GM19468 (cell line): ENCODE measurements around the gene TWIST2.

Experiments used
- ATAC-seq: cut with Tn5 transposase; IDR thresholded peaks from one replicate; pipeline ENCODE4 v1.9.1; 2021; ENCODE audit warnings: mild to moderate bottlenecking, moderate library complexity, moderate number of reproducible peaks; ENCODE audit not compliant: unreplicated experiment; ENCODE audit errors: extremely low read depth

The TWIST2 gene

DNA sequence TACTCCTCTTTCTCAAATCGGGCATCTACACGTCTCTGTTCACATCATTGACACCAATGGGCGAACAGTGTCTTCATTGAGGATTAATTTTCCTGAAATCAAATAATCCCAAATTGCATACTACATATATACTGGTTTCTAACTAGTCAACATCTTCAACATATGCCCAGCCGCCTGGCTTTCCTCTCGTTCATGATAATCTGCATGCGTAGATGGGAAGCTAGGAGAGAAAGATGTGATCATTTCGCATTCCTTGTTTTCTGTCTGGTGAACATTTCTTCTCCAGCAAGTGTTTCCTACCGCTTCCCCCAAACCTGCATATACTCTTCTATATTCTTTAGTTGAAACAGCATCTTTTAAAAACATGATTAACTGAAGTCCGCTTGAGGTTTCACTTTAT lies 7.4 kb downstream of the TWIST2 start:
- no peak for ATAC-seq

DNA sequence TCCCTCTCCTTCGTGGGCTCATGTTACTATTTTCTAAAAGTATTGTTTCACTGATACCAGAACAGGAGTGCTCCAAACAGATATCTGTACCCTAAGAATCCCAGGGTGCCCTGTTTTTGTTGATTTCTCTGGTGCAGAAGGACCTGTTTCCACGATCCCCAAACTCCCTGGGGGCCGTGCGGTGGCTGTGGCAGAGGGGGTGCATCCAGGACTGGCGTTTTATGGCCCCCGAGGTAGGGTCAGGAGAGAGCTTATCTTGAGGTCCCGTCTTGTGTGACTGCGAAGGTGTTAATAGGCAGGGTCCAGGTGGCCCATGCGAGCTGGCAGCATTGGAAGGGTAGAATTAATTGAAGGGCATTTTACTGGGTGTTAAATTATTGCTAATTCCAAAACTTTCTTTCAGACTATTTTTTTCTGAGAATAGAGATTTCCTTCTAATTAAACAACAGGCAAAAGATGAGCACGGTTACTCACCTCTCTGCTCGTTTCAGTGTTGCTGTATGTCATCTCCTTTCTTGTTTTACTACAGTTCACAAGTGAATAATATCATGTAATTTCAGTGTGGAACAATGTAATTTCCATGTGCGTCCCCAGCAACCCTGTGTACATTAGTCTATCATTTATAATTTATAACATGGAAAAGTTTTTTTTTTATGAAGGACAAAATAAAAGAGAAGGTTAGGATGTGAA lies 8.2 kb downstream of the TWIST2 start:
- ATAC-seq = no peak

DNA sequence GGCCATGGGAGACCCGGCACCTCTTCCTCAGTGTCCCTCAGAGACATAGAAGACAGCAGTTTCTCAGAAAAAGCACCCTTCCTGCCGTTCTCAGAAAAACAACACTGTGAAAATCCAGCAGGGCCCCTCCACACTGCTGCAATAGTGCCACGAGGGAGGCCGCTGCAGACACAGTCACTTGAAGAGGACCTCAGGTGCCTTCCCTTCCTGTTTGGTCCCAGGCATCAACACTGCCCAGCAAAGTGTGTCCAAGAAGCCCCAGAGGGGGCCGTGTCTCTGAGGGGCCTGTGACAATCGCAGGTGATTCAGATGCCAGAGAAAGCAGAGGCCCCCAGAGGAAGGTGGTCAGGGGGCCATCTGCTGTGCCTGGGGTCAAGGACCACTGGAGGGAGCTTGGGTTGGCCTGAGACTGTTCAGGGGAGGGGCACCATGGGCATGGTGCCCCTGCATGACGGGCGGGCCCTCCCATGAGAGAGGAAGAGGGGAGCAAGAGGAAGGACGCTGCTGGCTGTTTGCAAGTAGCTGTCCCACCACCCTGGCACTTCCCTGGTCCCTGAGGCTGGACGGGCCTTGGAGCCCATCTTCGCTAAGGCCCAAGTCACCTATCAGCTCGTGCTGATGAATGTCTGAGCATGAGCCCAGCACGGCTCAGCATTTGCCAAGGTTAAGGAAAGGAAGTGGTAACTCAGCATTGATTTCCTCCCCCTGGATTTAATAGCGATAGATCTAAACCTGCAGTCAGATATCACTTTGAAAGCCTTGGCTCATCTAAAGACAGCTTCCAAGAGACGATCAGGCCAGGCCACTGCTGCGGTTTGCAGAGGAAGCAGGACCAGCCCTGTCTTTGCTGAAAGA lies 9.1 kb downstream of the TWIST2 start:
- no peak for ATAC-seq

DNA sequence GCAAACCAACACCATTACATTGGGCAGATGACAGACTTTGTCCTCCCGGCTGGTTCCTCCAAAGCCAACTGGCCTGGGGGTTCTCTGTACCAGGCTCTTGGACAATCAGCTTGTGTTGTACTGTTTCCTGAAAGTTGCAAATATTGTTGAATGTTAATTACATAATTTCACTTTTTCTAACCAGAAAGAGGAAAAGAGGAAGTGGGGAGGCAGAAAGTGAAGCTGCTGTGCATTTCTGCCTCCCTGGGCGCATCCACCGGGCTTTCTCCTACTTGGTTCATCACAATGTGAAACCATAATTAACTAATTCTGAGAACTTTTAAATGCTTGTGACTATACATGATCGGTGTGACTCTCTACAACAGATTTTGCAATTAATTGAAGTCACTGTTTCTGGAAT lies 10.1 kb downstream of the TWIST2 start:
- no peak for ATAC-seq

DNA sequence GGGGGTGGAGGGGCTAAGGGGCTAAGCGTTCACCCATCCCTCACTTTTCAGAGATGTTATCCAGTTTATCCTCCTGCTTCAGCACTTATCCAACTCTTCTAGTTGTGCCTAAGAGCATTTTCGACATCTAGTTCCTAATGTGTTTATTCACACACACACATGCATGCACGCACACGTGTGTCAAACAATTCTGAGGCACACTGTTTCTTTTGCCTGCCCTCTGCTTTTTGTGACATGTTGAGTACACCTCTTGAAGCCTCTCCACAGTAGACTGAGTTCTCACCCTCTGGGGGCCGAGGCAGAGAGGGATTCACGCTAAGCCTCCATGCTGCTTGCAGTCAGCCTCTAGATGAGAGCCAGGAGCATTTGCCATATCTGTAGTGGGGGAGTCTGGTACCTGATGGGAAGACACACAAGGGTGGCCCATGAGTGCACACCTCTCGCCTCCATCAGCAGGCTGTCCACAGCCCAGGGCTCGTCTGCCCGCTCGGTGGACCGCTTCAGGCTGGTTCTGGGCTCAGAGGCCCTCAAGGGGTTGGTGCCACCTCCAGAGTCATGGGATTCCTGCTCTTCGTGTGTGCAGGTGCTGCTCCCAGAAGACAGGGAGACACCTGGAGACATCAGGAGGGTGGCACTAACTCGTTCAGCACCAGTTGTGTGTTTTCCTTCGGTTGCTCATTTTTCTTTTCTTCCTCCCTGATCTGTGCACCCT lies 11.9 kb downstream of the TWIST2 start:
- no peak for ATAC-seq

DNA sequence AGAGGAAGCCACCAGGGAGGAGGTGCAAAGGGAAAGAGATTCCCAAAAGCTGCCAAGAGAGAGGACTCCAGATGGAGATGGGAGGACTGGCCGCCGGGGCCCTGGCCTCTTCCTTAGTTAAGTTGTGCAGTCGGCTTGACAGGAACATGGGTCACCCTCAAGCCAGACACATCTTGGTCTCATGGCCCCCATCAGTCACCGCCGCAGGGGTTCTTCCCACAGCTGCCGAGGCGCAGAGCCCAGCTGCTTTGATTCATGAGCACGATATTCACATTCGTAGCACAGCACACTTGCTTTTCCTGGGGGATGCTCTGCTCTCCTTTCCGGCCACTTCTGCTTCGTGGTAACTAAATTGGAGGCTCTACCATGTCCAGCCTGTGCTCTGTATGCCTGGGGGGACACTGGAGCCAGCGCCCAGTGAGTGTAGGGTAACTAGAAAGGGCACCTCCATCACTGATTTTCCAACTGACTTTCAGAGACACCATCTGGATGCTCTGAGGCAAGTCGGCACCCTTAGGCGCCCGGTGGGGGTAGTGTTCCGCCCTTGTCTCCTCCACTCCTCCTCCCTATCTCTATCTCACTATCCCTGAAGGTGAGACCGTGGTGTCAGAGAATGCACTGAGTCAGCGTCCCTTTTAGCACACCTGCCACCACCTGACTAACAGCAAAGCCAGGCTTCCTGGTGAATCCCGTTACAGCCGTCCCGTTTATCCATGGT lies 13.3 kb downstream of the TWIST2 start:
- ATAC-seq = no peak

DNA sequence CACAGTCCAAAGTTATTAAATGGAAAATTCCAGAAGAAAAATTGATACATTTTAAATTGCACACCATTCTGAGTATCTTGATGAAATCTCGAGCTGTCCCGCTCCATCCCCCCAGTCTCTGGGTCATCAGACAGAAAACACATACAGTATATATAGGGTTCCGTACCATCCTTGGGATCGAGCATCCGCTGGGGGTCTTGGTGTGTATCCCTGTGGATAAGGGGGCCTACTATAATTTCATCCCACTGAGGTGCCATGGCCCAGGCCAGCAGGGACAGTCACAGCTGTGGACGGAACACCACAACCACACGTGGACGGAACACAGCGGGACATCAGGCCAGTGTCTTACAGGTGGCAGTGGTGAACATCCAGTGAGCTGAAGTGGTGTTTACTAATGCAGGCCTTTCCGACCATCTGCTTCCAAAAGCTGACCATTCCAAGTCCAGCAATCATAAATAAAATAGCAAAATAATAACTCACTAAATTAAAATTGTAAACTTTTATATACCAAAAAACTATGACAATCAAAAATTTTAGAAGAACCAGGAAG lies 14.0 kb downstream of the TWIST2 start:
- ATAC-seq = no peak

DNA sequence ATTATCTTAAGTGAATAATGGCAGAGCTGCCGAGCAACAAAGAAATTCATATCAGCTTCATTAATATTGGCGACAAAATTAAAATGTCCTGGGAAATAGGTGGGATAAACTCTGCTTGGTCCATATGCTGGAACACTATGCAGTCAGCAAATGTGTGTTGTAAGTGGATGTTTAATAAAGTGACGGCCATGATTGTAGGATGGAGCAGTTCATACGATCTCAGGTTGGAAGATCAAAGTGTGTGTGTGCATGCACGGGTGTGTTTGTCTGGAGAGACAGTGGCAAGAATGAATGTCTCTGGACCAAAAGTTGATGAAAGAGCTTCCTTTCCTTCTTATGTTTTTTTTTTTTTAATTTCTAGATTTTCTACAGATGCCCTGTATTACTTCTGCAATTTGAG lies 14.8 kb downstream of the TWIST2 start:
- ATAC-seq = no peak

DNA sequence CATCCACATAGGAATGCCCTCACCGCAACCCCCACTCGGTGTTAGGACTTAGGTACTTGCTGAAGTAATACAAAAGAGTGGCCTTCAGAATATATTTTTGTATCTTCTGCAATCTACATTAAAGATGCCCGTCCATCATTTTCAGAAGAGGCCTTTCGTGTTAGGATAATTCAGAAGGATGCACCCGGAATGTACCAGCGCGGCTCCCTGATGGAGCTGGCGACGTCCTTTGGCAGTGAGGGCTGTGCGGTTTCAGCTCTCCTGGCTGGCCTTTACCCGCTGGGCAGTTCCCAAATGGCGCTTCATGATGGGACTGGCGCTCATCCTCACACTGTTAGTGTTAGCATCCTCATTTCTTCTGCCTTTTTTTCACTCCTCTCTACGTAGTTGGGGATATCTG lies 15.3 kb downstream of the TWIST2 start:
- ATAC-seq = no peak

DNA sequence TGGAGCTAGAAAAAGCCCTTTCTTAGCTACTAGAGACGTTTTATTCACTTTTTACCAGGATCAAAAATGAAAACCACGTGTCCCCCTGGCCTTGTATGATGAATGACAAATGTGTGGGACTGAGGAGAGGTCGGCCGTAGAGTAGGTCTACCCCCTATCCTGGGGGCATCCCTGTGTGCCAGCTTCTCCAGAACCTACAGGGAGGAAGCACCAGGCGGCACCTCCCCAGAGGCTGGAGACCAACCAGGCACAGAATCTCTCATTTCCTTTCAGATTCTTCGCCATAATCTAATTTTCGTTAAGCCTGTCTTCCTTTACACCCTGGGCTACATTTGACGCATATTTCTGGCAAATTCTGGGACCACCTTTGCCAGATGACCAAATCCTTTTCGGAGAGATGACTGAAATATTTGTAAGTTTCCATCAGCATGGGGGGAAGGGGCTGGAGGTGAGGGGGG lies 15.9 kb downstream of the TWIST2 start:
- ATAC-seq = no peak

DNA sequence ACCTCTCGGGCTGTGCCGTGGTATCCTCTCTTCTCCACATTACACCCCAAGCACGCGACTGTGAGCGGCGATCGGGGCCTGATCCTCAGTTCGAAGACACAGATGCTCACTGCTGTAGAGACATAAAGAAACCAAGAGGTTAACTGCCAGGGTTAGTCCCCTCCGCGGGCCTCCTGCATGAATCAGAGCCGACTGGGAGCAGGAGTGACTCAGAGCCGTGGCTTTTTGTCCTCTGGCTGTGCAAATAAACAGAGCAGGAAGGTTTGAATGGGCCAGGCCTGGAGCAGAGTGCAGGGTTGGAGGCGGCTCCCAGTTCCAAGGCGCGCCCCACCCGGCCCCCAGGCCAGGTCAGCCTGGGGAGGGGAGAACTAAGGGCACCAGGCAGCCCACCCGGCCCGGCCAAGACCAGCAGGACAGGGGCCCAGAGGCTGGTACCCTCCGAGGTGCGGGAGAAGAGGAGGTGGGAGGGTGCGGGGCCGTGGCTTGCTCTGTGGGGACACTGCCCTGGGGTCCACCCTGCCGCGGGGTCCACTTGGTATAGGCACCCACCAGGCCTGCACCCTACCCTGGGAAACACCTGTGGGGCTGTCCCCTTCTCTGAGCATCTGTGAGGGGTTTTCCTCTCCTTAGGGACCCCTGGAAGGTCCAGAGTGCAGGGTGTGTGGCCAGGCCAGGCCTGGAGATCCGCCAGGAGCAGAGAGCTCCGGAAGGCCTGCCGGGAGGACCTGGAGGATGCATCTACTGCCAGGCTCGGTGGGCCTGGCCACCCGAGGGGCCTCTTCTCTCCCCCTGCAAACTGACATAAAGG lies 16.5 kb downstream of the TWIST2 start:
- ATAC-seq = no peak

DNA sequence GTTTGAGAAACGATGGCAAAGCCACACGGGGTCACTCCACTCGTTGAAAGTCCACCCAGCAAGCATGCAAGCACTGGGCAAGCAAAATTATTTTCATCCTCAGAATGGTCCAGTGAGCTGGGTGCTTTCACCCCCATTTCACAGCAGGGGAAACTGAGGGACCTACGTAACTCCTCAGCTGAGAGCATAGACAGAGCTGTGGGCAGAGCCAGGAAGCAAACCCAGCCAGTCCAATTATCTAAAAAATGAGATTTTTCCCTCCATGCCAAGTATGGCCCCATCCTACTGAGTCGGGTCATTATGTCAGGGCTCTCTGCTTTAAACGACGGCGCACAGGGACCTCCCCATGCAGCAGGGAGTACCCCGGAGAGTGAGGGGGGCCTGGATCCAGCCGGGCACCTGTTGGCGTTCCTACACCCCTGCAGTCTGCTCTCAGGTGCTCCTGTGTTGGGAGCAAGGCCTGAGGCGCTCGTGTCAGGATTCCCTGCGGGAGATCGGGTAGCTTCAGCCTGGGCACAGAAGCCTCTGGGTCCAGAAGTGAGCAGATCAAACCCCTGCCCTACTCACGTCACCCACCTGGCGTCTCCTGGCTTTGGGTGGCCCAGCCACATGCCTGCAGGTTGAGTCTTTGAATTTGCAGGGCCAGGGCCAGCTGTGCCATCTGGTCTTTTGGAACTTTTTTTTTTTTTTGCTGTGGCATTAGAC lies 17.3 kb downstream of the TWIST2 start:
- ATAC-seq = no peak

DNA sequence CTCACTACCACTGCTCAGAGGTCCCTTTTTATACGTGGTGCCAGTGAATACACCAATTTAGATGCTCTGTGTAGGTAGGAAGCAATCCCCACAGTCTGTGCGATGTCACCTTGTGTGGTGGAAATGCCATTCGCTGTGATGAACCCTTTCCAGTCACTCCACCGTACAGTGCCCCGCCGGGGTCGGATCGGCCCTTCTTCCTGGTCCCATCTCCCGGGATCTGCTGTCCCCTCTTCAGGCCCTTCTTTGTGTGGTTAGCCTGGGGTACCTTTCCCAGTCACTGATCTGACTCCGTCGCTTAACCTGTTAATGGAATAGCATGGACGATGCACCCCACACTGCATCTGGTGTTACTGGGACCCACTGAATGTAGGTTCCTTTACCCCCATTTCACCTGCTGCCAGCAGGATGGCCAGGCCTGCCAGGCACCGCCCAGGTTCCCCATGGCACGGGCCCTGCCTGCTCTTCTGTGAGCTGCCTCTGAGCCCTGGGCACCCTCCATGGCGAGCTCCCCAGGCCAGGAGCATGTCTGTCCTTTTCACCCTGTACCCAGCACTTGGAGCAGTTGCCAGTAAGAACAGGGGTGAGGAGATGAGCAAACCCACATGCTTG lies 18.0 kb downstream of the TWIST2 start:
- no peak for ATAC-seq

DNA sequence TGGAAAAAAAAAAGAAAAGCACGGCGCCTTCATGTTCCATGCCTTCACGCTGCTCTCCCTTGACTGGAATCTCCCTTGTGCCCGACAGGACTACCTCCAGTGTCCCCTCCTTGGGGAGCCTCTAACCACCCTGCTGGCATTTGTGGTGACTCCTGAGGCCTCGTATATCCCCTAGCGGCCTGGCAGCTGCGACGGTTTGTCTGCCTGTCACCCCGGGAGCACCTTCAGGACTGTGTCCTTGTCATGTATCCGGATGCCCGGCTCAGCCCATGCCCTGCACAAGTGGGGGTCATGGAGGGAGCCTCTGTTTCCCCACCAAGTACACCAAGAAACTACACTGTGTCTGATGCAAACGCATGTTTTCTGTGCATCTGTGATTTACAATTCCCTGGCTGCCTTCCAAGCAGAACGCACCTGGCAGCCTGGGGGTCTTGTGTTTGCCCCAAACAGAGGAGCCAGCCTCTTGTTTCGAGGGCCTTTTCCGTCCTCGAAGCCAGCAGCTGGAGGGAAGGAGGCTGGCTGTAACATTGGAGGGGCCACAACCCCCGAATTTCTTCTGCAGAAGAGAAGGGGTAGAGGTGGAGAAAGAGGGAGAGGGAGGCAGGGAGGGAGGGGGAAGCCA lies 18.9 kb downstream of the TWIST2 start:
- no peak for ATAC-seq

DNA sequence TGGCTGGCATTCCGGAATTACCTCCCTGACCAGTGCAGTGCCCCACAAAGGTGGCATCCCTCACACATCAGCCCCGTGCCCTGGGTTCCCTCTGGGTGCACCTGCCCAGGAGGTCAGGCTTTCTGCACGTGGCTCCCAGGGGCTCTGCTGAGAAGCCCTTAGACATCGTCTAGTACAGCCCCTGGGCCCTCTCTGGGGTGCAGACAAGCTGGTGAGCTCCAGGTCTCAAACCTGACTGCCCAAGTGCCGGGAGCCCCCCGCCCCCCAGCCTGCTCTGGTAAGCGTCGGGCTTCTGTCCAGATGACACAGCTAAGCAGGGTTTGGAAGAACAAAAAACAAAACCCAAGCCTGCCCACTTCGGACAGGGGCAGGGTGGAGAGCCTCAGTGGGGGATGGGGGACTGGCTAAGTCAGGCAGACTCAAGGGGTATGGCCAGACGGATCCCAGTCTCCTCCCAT lies 20.2 kb downstream of the TWIST2 start:
- ATAC-seq = no peak

DNA sequence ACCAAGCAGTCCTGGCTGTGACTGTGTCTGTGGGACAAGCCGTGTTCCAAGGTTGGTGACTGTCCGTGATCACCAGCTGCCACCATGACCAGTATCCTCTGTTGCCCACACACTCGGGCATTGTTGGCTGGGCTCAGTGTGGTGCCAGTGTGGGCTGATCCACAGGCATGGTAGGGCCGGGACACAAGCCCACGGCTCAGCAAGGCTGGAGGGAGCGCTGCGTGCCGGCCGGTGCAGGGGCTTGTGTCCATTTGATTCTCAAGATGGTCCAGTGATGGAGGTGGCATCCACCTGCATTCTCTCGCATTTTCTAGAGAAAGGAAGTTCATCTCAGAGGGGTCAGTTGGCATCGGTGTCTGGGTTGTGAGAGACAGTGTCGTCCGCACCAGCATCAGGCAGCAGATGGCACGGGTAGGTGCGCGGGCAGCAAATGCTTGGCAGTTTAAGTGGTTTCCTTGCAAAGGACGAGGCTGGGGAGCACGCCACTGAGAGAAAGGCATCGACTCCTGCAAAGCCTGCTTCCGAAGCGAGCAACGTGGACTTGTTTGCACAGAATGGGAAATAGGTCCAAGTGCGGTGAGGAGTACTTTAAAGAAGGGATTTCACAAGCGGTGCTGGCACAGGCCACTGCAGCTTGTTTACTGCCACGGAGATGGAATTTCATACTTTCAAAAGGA lies 20.9 kb downstream of the TWIST2 start:
- no peak for ATAC-seq
